Stimulated activated CD8-positive, alpha-beta memory T cell treated with anti-CD3 and anti-CD28 coated beads, Interleukin-2, amount 100 ng/mL, for 48 hours (primary cell): ENCODE results near the gene SGTB.
"Not testable (repeated sequence)": the region's sequence is repeated elsewhere in the genome, so short reads cannot be mapped to it uniquely, and the experiment has no call there.

Experiments
- DNase-seq, 2 donors: peaks; one replicate each; pipeline ENCODE4 v3.0.0-alpha.2; 2020; ENCODE audit warnings: low read depth in 2 of 2

The SGTB gene

DNA sequence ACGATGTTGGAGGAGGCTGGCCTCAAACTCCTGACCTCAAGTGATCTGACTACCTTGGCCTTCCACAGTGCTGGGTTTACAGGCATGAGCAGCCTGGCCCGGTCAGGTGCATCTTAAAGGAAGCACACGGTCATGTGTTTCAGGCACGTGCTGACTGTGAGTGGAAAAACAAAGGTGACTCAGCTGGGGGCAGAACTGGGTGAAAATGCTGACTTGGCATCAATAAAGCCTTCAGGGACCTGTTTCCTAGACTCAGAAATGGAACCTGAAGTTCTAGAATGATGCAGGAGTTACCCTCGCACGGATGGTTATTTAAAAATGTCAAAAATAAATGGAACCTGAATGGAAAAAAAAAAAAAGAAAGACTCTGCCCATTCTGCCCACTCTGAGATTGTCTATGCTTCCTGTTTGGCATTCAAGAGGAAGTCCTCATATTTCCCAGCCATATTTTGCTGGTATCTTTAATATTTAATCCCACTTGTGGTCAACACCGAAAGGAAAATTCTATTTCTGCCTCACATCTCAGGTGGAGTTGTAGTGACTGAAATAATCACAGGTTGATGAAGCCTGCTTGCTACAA, 12.4 kb upstream of the SGTB start:
- DNase-seq = not testable (repeated sequence)

DNA sequence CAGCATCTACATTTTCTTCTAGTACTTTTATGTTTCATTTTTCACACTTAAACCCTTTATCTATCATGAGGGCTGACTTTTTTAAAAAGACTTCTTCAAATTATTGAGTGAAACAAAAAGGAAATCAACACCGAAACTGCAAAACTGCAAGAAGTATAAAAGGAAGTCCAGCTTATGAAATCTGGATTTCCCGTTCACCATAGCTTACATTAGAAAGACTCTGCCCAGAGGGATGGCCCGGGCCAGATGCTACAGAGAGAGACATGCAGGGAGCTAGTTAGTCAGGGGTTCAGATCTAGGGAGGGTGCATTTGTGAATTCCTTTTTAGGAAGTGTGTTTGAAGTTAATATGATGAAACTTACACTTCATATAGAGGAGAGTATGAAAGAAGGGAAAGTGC, 10.1 kb upstream of the SGTB start:
- not testable (repeated sequence) for DNase-seq

DNA sequence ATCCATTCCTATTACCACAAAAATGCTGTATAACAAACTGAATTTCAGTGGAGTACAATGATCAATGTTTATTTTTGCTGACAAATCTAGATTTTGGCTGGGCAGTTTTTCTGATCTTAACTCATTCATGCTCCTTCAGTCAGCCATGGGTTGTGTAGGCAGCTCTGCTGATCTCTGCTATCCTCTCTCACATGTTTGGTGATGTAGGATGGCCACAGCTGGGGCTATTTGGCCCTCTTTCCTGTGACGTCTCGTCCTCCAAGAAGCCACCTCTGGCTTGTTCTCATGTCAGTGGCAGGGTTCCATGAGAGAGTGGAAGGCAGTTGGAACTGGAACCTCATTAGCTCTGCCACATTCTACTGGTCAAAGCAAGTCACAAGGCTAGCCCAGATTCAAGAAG, 9.0 kb upstream of the SGTB start:
- no peak for DNase-seq

DNA sequence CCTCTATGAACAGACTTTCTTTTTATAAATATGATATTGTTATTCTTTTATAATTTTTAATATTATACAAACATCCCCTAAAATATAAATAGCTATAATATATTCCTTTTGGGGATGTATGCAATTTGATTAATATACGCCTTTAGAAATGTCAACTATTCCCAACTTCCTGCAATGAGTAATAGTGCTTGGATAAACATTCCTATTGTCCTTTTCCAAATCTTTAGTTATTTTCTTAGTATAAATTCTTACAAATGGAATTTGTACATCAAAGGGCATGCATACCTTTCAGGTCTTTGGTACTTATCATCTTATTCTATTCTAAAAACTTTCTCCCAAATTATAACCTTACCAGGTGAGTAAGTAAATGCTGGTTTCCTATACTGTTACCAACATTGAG, 6.3 kb upstream of the SGTB start:
- DNase-seq = no peak

DNA sequence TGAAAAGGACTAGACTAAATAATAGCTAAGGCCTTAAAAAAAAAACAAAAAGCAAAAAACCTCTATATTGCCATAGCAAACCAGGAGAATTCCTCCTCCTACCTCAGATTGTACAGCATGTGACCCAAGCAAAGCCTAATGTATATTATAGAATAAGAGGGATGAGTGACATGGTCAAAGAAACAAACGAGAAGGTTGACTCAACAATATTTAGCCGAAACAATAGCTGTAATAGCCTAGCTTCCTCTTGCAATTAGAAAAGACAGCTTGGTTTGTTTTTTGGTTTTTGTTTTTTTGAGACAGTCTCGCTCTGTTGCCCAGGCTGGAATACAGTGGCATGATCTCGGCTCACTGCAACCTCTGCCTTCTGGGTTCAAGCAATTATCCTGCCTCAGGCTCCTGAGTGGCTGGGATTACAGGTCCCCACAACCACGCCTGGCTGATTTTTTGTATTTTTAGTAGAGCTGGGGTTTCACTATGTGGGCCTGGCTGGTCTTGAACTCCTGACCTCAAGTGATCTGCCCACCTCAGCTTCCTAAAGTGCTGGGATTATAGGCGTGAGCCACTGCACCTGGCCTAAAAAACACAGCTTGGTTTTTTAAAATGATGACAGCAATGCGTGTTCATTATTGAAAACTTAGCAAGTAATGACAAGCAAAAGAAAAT, 5.7 kb upstream of the SGTB start:
- no peak for DNase-seq

DNA sequence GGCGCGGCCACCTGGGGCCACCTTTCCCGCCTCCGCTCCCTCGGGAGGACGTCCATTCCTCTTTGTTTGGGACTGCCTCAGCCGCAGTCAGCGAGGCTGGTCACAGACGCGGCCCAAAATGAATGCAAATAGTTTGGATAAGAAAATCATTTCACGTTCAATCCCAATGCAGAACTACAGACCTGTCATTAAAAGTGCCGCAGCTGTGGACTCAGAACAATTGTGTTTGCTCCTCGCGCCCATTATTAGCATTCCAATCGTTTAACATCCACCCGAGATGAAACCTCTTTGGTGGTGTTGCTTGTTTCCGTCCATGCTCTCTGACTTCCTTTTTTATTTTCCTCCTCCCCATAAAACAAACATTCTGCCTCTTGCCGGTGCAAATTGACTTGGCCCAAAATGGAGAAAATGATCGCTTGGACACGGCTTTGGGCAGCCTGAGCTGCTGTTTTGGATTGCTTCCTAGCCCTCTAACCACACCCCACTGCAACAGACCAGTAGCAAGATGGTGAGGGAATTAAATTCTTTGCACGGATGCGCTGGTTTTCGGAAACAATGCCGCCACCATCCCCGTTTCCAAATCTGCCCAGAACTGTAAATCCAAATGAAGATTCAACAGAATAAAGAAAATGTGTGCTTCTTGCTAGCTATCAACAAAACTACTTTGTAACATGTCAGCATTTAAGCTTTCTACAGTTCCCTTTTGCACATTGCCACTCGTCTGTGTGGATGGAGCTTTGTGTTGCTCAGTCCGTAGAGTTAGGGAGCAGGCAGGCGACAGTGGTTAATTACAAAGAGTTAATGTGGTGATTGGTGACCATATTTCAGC, 880 bp upstream of the SGTB start:
- DNase-seq = no peak

DNA sequence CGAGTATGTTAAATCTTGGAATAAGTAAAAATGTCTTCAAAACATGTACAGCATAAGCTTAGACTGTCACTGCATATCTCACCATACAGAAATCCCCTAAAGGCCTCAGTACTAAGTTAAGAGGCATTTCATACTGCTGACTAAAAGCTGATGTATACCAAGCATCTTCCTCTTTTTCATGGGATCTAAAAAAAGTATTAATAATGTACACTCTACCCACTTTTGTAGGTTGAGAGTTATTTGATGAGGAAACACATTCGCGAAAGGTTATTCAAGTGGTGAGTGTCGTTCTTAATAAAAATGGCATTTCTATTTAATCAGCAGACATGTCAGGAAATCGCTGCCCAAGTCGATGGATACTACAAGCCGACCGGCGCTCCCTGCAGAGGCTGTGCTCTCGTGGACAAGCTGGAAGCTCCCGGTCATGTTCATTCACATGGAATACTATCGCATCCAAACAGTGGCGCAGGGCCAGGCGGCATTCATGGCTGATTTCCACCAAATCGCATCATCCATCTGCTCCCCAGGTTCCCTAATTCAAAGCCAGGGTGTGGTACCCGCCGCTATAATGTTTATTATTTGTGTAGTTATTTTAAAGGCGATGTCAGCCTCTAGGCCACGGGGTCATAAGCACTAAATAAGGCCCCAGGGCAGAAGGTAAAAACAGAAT, 724 bp downstream of the SGTB start:
- DNase-seq = no peak

DNA sequence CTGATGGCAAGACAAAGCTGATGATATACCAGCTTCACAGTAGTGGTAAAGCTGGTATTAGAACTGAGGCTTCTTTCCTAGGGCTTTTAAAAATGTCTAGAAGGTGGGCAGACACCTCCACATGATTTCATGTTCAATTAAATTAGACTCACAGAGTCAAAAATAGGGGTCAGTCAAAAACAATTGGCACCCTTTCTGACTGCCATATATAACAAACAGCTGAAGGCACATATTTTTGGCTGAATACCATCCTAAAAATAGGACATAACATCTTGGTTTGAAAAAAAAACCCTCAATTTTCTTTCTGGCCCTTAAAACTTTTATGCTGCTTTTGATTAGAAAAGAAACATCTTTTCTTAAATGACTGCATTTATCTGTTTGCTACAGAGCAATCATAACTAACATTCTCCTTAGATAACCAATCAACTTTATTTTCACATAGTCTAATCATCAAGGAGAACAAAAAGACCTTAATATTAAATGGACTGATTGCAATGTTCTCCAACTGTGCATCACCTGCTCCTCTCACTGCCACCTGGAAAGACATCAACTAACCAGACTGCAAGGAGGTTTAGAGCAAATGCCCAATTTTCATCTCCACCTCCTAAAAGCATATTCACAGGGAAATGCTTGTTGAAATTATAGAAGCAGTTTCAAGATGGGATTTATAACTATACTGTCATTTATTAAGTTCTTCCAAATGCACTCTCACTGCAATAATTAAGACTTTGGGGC, 3.2 kb downstream of the SGTB start:
- DNase-seq = no peak

DNA sequence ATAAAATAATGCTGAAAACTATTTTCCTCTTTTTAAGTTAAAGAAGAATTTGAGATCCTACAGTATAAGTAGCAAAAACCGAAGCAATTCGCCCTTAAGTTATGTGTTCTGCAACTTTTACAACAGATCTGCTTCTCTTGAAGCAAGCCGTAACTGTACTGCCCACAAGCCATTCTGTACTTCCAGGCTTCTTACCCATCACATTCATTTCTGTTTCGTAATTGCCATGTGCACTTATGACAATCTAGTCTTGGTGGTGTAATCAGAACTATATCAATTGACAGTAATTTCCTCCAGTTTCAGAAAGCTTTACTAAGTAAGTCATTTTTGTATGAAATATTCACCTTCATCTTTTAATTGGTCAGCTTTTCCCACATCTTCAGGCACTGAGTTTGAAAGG, 13.8 kb downstream of the SGTB start:
- DNase-seq = no peak

DNA sequence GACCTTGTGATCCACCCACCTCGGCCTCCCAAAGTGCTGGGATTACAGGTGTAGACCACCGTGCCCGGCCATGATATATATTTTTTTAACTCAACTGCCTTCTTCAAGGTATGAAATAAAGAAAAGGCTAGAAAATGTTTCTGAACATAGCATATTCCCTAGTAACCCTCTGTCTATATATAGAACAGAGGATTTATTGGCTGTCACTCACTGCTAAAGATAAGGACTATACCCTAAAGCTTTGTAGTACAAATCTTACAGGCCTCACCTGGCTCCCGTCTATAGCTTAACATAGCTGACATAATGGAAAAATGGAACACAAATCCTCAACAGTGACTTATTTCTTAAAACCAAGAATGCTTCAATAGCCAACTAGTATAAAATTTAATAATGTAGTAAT, 14.2 kb downstream of the SGTB start:
- no peak for DNase-seq

DNA sequence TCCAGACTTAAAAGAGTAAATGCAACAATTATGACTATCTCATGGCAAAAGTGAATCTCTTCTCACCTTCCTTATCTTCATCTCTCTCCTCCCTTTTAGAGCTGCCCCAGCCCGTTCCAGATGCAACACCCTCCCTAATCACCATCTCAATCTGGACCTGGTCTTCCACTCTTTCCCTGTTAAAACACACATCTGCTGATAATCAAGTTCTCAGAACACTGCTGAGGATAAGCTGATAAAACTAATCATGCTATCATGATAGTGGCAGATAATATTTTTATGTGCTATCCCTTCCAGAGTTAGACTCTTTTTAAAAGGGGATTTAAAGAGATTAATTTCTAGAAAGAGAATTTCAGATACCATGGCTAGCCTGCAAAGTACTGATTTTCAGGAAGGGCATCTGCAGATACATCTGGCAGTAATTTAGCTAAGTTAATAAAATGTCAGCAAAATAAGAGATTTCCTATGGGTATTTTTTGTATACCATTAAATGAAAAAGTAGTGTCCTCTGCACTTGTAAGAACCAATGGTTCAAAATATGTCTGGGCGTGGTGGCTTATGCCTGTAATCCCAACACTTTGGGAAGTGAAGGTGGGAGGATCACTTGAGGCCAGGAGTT, 17.2 kb downstream of the SGTB start:
- DNase-seq = no peak

DNA sequence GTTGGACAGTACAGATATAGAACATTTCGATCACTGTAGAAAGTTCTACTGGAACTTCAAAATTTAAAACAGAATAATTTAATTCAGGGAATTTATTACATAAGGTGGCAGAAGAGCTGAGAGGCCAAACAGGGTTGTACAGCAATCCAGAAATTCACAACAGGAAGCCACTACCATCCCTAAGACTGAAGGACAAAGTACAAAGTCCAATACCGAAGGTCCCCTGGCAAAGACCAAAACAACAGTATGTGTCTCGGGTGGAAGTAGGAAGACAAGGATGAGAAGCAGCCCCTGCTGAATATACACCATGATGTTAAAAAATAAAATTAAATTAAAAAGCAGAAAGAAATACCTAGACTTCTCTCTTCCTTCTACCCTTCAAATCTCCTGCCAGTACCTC, 19.9 kb downstream of the SGTB start:
- DNase-seq = no peak

DNA sequence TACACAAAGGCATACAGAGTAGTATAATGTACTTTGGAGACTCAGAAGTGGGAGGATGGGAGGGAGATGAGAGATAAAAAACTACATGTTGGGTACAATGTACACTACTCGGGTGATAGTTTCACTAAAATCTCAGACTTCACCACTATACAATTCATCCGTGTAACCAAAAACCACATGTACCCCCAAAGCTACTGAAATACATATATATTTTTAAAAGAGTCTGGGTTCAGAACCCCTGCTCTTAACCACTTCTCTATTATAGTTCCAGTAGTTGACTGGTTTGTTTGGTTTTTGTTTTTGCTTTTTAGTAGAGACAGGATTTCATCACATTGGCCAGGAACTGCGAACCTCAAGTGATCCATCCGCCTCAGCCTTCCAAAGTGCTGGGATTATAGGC, 22.6 kb downstream of the SGTB start:
- no peak for DNase-seq

DNA sequence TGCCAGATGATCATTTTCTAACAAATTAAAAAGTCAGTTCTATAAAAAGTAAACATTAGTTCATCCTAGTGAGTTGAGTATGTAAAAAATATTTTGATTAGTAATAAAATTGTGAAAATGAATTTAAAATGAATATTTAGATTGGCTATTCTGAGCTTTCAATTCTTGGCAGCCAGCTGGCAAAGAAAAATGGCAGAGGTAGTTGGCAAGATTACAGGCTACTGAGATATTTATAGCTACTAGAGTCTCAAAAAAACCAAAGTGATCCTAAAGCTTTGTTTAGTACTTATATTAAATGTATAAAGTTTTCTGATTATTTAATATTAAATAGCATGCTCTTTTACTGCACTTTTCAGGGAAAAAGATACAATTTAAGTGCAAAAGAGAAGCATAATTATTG, 25.0 kb downstream of the SGTB start:
- no peak for DNase-seq

DNA sequence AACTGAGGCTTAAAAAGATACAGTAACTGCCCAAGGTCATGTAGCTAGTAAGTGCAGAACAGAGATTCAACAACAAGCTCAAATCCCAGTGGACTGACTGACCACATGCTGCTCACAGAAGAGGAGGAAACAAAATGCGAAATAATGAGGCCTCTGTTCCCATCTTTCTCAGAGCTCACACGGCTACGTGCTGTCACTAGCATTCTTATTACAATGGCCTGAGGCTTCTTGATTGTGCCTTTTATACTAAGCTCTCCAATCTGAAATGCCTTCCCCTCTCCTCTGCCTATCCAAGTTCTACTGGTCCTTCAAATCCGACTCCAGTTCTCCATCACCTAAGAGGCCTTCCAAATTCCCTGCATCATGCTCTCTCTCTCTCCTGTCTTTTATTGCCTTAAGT, 26.0 kb downstream of the SGTB start:
- DNase-seq = no peak

DNA sequence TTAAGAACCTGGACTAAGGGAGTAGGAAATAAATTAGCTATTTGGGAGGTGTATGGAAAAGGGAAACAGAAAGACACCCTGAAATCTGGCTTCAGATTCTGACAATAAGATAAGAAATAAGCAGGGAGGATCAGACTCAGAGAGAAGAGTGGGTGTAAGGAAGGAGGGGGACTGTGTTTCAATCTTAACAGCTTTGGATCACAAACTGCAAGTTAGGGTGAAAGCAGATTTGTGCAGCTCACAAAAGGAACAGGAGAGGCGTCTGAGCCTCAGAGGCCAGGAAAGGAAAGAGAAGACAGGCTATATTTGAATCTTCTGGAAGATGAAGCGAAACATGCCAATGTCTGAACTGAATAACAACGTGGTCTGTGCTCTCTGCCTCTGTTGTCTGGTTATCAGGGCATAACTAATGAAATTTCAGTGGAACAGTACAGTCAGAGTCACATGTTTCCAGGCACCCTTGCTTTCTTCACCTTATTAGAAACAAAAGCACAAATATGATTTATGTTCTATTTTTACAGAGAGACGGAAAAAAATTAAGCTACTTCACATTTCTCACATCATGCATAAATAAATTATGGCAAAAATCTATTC, 26.6 kb downstream of the SGTB start:
- DNase-seq = no peak

DNA sequence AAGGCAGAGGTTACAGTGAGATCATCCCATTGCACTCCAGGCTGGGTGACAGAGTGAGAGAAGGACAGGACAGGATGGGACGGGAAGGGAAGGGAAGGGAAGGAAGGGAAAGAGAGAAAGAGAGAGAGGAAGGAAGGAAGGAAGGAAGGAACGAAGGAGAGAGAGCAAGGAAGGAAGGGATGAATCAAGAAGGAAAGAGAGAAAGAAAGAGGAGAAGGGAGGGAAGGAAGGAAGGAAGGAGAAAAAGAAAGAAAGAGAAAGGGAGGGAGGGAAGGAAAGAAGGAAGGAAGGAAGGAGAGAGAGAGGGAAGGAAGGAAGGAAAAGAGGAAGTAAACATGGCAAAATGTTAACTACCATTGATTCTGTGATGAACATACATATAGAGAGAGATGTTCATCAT, 28.8 kb downstream of the SGTB start:
- no peak for DNase-seq

DNA sequence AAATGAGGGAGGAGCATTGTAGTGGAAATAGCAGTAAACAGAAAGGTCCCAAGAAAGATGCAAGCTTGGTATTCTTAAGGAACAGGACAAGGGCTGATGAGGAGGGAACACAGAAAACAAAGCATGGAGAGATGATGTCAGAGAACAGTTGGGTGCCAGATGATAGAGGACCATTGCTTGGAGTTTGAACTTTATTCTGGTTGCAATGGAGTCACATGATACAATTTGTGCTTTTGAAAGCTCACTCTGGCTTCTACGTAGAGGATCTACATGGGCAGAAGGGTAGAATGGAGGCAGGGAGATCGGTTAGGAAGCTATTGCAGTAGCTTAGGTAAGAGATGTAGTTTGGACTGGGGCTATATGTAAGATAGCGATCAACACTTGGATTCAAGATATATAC, 39.8 kb downstream of the SGTB start:
- DNase-seq = no peak

DNA sequence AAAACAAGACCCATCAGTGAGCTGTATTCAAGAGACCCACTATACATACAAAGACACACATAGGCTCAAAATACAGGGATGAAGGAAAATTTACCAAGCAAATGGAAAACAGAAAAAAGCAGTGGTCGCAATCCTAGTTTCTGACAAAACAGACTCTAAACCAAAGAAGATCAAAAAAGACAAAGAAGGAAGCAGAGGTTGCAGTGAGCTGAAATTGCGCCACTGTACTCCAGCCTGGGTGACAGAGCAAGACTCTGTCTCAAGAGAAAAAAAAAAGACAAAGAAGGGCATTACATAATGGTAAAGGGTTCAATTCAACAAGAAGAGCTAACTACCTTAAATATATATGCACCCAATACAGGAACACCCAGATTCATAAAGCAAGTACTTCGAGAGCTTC, 45.9 kb downstream of the SGTB start:
- not testable (repeated sequence) for DNase-seq

DNA sequence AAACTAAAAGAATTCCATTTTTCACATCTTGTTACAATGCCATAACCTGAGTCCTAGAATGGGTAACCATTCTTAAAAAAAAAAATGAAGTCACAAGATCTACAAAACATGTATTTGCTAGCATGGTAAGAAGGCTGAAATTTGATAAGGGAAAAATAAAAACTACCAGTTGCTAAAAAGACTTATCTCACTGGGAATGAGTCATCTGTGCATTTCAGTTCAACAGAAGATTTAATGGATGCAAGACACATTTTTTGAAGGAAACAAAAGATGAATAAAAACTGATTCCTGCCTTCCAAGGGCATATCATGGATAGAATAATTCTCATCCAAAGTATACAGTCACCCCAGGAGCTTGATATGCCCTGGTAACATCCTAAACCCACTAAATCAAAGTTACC, 47.2 kb downstream of the SGTB start:
- DNase-seq = no peak

DNA sequence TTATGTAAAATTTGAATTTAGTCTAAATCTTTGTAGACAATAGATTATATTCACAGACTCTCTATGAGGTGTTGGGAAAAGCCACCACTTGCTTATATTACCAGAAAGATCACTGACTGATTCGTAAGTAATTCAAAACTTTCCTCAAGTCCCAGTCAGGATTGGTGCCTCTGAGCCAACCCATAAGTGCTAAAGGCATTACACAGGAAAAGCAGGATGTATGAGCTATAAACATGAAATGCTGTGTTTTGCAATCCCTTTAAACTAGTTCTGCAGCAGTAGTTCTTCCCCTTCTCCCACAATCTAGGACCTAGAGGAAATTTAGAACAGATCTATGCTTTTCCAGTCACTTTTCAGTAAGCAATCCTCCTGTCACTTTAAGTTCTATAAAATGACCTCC, 49.1 kb downstream of the SGTB start:
- DNase-seq = no peak
